HG03097 (cell line): Measurements from ENCODE around the gene POU2F1.
A peak's percentile ranks its signal among the peaks of the same experiment; 100 is the strongest.

ENCODE experiments used
- ATAC-seq: cut with Tn5 transposase; IDR thresholded peaks from one replicate; pipeline ENCODE4 v1.9.1; 2021; ENCODE audit not compliant: unreplicated experiment, low FRiP score

The POU2F1 gene

DNA sequence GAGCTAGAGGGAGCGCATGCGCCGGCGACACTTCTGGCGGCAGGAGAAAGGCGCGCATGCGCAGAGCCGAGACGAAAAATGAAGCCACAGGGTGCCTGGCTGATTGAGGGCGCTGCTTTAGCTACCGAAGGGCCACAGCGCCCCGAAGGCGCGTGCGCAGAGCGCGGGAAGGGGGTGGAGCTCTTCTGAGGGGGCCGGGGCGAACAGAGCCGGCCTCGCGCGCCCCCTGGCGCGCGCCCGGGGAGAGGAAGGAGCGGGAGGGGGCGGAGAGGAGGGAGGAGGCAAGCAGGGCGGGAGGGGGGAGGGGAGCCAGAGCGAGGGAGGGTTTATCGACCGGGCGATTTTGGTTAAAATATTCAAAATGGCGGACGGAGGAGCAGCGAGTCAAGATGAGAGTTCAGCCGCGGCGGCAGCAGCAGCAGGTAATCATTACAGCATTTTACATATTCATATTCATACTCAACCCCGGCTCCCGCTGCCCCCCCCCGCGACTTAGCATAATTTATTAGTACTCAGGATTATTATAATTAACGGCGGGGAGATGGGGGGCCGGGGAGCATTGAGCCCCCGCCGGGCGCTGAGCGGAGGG, at the start of gene POU2F1:
POU2F1 (plus strand) TSS at position 350 of the 589 bp plus-strand sequence; CDS start at position 362, 12 bp downstream.
- ATAC-seq = peak; percentile 62

GRCh38 chr1:167171286-167171929, 49.3 kb upstream of the POU2F1 start:
- no peak for ATAC-seq

DNA sequence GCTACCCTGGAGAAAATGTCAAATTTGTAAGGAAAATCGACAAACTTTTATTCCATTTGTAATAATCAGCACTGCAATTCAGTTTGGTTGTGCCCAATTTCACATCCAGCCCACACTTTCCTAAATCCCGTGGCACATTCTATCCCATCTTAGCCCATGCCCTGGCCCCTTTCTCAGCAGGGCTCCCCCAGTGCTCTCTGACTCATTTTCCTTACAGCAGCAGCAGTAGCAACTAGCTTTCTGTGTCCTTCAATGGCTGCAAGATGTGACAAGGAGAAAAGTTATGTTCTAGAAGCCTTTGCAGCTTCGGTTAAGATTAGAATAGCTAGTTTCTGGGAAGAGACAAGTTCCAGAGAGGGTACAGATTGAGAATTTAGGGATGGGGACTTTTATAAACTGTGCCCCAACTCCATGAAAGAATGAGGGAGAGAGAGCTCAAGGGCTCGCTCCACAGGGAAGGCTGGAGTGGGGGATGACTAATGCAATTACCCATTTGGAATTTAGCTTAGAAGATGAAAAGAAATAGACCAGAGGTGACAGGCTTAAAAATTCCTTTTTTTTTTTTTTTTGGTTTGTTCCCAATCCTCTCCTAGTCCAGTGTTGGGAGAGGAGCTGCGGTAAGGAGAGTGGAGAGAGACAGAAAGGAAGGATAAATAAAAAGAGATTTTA, 47.0 kb upstream of the POU2F1 start:
- ATAC-seq = no peak

- no peak for ATAC-seq
Measured at GRCh38 chr1:167175901-167176300, 44.8 kb upstream of the POU2F1 start.

GRCh38 chr1:167178831-167179230, 41.9 kb upstream of the POU2F1 start:
- no peak for ATAC-seq

DNA sequence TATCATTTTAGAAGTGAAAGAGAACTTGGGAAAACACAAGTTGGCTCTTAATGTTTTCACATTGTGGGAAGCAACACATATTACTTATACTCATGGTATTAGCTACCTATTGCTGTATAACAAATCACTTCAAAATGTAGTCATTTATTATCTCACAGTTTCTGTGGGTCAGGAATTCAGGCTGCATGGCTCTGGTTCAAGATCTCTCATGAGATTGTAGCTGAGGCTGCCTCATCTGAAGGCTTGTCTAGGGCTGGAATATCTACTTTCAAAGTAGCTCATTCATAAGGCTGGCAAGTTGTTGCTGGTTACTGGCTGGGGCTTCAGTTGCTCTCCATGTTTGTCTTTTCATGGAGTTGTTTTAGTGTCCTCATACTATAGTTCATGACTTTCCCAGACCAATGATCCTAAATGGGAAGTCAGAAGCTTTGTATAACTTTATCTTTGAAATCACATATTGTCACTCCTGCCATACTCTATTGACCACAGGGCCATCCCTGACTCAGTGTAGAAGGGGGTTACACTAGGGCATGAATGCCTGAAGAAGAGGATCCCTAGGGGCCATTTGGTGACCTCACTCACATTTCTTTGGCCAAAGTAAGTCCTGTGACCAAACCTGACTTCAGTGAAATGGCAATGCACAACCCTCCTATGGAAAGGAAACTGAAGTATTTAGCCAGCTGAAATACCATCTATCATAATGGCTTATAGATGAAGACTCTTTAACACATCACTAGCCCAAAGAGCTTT, 37.9 kb upstream of the POU2F1 start:
- ATAC-seq = no peak

- no peak for ATAC-seq
Measured at GRCh38 chr1:167184081-167184480, 36.6 kb upstream of the POU2F1 start.

DNA sequence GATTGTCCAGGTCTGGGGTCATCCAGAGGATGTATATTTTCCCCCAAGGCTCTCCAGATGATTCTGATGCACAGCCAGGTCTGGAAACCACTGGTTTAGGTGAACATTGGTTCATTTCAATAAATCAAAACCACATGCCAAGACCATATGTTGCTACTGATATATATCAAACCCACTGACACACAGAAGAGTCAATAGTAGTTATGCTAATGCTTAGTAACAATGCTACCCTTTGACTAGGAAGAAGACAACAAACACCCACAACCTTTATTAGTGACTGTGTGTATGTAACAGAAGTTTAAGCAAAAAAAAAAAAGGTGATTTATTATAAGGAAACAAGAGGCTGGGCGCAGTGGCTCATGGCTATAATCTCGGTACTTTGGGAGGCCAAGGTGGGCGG, 35.6 kb upstream of the POU2F1 start:
- no peak for ATAC-seq

- ATAC-seq = no peak
Measured at GRCh38 chr1:167185974-167186657, 34.6 kb upstream of the POU2F1 start.

DNA sequence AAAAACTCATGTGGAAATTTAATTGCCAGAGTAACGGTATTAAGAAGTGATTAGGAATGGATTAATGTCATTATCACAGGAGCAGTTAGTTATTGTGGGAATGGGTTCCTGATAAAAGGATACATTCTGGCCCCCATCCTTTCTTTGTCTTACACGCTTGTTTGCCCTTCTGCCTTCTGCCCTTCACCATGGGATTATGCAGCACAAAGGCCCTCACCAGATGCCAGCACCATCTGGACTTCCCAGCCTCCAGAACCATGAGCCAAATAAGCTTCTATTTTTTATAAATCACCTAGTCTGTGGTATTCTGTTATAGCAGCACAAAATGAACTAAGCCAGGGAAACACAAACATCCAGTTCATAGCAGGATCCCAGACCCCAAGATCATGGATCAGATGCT, 33.9 kb upstream of the POU2F1 start:
- ATAC-seq = no peak

GRCh38 chr1:167190747-167191237, 29.9 kb upstream of the POU2F1 start:
- ATAC-seq = no peak

DNA sequence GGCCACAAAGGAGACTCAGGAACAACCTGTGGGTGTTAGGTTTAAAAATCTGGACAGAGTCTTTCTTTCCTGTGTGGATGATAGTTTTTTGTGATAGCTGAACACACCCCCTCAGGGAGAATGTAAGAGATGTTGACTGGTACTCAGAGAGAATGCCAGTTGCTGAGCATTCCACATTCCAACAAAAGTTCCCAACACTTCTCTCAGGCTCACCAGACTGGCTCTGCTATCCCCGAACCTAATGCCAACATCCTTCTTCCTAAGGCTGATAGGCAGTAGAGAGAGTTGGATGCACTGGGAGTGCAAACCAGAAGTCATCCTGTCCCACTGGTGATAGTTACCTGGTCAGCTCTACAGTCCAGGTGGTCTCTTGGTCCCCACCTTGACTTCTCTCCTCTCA, 28.7 kb upstream of the POU2F1 start:
- ATAC-seq = no peak

GRCh38 chr1:167194182-167194581, 26.5 kb upstream of the POU2F1 start:
- no peak for ATAC-seq

DNA sequence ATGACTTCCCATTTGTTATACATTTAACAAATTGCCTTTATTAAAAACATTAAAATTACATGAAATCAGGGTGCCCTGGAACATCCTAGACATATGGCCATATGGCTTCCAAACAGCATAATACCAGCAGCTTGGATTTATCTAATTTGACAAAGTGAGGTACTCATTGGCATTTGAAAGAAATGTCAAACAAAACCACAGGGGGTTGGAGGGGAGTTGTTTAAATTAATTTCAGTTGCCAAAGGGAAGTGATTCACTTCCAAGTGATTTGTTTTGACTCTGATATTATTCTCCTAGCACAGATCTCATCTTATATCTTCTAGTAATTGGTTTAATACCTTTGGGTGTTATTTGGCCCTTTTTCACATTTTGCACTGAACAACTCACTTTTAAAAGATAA, 24.5 kb upstream of the POU2F1 start:
- ATAC-seq = no peak

DNA sequence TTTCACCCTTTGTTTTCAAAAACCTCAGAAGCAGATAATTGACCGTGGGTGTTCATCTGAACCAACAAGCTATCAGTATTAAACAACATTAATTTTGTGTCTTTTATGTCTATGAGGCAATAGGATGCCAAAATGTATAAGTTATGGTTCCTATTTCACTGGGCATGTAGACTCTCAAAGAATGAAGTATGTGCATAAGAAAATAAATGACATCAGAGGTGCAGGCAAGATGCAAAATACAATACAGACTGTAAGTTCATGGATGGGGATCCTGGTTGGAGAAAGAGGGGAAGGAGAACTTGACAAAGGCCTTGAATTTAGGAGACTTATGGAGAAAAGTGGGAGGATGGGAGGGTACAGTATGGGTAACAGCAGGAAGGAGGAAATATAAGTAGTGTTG, 23.4 kb upstream of the POU2F1 start:
- ATAC-seq = no peak

GRCh38 chr1:167197692-167198091, 23.0 kb upstream of the POU2F1 start:
- ATAC-seq = no peak

- no peak for ATAC-seq
Measured at GRCh38 chr1:167198518-167199133, 22.1 kb upstream of the POU2F1 start.

DNA sequence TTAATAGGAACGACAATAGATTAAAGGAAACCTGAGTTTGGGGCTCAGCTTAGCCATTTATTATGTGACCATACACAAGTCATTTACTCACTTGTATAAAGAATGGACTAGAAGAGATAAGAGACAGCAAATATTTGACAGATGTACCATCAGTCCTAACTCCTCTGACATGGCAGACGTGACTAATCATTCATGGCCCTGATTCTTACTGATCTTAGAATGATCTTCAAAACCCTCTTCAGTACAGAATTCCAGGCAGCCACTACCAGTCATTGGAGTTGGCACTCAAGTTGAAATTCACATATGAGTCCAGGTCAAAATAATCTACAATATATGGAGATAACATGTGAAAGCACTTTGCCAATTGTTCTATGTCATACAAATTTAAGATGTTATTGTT, 21.0 kb upstream of the POU2F1 start:
- no peak for ATAC-seq

GRCh38 chr1:167200272-167200671, 20.4 kb upstream of the POU2F1 start:
- ATAC-seq = no peak

- ATAC-seq = no peak
Measured at GRCh38 chr1:167200749-167201148, 19.9 kb upstream of the POU2F1 start.
